ENCODE results near the gene AJM1.
"Not testable (repeated sequence)": the region's sequence is repeated elsewhere in the genome, so short reads cannot be mapped to it uniquely, and the experiment has no call there.

The AJM1 gene

DNA sequence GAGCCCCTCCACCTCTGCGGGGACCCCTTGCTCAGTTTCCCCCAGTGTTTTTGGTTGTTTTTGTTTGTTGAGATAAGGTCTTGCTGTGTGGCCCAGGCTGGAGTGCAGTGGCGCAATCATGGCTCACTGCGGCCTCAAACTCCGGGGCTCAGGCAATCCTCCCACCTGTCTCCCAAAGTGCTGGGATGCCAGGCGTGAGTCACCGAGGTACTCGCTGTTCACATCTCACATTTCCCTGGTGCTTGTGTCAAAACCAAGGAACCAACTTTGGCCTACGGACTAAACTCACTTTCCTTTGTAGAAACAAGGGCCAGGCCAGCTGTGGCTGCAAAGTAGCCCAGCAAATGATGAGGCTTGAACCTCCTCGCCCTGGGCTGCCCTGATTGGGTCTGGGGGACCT, 9.7 kb upstream of the AJM1 start:
- DNase-seq, result no peak

DNA sequence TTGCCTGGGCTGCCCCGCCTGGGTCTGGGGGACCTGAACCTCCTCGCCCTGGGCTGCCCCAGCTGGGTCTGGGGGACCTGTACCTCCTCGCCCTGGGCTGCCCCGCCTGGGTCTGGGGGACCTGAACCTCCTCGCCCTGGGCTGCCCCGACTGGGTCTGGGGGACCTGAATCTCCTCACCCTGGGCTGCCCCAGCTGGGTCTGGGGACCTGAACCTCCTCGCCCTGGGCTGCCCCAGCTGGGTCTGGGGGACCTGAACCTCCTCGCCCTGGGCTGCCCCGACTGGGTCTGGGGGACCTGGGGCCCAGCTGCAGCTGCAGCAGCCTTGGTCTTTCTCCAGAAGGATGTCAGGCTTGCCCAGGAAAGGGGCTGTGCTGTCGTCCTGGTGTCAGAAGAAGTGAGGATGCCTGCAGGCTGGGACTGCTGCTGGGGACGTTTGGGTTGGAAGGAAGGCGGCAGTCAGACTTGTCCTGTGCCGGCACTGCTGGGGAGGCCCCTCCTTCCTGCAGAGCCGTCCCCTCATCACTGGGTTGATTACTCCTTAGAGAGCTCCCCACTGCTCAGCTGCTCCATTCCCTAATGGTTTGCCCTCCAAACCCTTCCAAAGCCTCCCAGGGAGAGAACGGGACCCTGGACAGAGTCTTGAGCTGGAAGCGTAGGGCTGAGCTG, 8.8 kb upstream of the AJM1 start:
- DNase-seq, result not testable (repeated sequence)

DNA sequence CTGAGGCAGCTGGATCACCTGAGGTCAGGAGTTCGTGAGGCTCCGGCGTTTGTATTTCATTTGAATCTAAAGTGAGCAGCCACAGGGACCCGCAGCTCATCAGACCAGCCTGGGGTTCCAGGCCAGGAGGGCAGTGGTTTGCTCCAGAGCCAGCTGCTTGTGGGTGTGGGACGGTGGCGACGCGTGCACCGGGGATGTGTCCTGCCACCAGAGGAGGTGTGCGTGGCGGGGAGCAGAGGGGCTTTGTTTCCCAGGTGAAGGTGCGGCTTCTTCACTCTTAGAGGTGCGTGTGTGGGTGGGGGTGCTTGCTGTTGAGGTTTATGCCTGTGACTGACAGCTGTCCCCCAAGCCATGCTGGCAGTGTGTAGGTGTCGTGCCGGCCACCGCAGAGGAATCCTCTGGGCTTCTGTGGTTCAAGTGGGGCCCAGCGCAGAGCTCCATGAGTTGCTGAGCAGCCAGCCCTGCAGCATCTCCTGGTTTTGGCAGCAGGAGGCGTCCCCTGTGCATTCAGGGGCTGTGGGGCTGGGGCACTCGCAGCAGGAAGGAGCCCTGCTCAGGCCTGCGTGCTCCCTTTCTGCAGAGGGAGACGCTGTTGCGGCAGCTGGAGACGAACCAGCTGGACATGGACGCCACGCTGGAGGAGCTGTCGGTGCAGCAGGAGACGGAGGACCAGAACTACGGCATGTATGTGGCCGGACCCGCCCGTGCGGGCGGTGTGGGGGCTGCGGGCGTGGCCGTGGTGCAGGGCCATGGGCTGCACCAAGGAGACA, 6.9 kb upstream of the AJM1 start:
- no peak for DNase-seq

DNA sequence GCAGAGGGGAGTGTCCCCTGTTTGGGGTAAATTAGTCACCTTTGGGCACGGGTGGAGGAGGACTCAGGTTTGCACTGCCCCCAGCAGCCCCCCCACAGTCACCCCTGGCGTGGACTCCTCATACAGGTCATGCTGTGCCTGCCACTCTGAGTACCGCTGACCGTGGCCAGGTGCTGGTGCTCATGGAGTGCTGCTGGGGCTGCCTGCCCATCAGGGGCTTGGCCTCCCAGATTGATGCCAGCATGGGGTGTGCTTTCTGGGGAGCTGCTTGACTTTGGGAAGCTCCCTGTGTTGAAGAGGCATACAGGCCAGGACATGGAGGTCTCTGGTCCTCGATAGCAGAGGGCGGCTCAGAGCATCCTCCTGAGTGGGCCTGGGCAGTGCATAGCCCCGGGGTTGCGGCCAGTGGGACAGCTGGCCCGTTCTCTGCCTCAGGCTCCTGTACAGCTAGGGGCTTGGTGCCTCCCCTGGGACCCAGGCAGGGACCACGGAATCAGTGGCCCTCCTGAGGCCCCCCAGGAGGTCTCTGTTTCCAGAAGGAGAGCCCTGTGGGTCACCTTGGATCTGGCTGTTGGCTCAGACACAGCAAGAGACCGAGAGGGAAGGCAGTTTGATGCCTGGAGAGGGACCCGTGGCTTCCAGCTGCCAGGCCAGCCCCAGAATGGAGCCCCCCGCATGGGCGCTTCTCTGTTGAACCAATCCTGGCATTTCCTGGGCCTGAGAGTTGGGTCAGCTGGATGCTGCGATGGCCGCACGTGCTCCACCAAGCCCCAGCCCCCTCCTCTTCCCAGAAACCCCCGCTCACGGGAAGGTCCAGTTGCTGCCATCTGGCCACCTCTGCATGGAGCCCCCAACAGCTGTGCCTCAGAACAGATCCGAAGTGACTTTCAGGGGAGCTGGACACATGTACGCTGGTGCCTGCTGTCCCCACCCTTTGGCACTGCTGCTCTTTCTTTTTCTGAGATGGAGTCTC, 6.1 kb upstream of the AJM1 start:
- DNase-seq, result no peak

DNA sequence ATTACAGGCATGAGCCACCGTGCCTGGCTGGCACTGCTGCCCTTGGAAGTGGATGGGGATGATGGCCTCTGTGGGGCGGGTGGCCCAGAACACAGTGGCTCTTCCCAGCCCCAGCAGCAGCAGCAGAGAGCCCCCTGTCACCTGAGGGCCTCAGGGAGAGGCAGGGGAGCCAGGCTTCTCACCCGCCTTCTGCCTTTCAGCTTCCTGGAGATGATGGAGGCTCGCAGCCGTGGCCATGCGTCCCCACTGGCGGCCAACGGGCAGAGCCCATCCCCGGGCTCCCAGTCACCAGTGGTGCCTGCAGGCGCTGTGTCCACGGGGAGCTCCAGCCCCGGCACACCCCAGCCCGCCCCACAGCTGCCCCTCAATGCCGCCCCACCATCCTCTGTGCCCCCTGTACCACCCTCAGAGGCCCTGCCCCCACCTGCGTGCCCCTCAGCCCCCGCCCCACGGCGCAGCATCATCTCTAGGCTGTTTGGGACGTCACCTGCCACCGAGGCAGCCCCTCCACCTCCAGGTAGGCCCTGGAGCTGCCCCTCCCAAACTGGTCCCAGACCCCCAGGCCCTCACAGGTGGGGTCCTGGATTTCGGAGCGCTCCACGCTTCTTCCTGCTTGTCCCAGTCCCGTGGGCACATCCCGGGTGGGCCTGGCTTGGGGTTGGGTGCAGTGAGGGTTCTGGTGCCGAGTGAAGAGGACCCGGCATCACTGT, 5.0 kb upstream of the AJM1 start:
- DNase-seq, result no peak

DNA sequence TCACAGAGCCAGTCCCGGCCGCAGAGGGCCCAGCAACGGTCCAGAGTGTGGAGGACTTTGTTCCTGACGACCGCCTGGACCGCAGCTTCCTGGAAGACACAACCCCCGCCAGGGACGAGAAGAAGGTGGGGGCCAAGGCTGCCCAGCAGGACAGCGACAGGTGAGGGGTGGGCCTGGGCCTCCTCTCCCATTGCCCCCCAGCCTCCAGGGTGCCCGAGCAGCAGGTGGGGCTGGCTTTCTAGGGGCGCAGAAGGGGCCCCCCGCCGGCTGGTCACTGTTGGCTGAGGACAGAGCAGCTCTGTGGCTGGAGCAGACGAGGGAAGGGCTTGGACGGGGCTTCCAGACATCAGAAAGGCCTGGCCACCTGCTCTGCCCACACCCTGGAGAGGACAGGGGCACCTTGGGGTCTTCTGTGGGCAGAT, 4.4 kb upstream of the AJM1 start:
- not testable (repeated sequence) for DNase-seq

DNA sequence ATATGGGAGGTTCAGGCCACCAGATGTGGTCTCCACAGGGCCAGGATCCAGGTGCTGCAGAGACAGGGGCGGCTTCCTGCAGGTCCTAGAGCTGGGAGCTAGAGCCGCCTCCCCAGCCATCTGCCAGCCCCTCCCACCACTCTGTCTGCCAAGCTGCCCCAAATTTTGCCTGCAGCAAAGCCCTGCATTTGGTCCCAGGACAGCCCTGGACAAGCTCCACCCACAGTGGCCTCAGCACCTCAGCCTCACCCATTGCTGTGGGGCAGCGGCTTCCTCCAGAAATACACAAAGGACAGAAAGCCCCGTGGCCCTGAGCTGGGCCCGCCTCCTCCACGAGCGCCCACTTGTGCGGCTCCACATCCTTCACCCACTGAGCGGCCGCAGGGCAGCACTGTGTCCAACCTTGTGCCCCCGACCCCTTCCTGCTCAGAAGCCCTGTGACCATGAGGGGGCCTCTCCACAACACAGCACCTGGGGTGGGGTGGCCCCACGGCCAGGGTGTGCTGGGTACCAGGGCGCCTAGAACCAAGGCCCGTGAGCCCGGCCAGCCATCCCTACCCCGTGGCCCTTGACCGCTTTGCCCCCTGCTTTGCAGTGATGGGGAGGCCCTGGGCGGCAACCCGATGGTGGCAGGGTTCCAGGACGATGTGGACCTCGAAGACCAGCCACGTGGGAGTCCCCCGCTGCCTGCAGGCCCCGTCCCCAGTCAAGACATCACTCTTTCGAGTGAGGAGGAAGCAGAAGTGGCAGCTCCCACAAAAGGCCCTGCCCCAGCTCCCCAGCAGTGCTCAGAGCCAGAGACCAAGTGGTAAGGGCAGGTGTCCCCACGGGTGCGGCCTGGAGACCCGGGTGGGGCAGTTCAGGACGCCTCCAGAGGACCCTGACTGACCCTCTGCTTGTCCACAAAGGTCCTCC, 3.7 kb upstream of the AJM1 start:
- no peak for DNase-seq

DNA sequence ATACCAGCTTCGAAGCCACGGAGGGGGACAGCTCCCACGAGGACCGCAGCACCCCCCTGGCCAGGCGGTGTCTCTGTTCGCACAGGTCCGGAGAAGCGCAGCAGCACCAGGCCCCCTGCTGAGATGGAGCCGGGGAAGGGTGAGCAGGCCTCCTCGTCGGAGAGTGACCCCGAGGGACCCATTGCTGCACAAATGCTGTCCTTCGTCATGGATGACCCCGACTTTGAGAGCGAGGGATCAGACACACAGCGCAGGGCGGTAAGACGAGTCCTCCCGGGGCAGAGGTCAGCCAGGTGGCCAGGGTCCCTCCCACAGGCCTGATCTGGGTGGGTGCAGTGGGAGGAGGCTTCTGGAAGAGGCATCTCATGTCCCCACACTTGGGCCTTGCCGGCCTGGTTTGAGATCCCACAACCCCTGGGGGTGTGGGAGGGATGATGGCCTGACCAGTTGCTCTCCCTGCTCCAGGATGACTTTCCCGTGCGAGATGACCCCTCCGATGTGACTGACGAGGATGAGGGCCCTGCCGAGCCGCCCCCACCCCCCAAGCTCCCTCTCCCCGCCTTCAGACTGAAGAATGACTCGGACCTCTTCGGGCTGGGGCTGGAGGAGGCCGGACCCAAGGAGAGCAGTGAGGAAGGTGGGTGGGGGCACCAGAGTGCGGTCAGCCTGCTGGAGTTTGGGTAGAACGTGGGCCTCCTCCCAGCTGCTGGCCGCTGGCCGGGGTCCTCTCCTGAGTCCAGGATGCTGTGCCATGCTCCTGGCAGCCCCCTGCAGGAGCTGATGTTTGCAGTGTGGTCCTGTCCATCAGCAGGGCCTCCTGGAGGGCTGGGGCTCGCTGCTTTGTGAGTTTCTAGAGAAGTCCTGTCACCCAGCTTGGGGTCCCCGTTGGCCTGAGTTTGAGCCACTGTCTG, 2.8 kb upstream of the AJM1 start:
- no peak for DNase-seq

DNA sequence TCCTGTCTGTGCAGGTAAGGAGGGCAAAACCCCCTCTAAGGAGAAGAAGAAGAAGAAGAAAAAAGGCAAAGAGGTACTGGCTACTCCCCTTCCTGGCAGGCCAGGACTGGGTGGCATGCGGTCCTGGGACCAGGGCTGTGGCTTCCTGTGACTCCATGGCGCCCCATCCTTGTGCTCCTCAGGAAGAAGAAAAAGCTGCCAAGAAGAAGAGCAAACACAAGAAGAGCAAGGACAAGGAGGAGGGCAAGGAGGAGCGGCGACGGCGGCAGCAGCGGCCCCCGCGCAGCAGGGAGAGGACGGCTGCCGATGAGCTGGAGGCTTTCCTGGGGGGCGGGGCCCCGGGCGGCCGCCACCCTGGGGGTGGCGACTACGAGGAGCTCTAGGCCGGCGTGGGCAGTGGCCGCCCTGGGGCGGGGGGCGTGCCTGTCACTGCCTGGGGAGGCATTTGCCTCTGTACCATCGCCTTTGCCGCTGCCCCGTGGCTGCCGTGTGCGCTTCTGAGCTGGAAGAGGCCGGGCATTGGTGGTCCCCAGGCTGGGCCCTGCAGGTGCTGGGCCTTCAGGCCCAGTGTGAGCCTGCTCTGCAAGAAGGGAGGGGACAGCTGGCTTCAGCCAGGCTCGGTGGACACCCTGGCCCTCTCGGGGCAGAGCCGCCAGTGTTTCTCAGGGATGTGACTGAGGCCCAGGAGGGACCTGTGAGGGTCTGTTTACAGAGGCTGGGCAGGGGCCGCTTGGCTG, 2.0 kb upstream of the AJM1 start:
- no peak for DNase-seq

DNA sequence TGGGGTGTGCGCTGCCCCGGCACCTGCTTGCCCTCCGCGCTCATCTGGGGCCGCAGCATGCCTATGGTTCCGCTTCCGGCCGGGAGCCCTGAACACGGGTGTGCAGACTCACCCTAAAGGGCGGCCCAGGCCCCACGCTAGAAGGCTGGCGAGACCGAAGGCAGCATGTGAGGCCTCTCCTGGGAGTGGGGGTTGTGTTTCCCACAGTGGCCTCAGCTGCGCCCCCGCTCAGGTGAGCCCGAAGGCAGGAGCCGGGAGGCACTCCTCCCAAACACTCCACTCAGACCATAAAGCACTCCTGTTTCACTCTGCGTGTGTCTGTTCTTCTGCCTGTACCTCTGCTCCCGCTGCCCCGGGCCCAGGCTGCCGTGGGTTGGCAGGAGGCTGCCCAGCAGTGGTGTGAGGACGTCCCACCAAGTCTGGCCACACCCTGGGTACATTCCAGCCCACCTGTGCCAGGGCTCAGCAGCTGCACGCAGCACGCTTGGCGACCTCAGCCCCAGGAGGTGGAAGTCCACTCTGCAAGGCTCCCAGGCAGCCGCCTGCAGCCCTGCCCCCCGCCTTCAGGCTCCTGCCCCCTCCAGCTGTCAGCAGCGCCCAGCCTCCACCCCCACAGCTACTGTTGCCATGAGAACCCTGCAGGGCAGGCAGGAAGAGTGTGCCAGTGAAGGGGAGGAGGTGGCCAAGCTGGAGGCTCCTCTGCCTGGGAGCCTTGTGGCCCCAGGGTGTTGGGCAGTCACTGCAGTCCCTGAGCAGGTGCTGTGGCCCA, 1.2 kb upstream of the AJM1 start:
- no peak for DNase-seq

DNA sequence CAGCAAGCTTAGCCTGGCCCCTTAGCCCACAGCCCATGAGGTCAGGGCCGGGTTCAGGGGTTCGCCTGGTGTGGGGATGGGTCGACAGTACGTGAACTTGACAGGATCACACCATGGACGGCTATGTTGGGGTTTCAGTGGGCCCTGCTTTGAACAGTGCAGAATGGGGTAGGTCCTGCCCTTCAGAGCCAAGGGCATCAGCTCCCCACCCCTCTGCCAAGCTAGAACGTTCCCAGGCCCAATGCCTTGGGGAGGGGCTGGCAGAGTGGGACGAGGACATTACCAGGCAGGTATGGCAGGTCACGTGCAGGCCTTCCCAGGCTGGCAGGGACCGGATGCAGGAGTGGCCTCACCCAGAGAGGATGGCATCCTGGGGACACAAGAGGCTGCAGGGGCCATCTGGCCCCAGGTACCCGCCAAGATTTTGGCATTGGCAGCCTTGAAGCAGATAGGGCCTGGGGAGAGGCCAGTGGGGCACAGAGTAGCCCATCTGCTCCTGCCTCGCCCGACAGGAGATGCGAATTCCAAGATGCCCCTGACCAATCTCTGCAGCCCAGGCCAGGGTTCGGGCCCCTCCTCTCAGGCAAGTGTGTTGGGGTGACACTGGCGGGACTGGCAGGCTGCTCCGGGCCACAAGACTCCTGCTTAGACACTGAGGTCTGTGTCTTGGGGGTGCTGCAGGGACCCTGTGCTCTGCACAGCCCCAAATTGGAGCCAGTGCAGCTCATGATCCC, 465 bp upstream of the AJM1 start:
- DNase-seq, result not testable (repeated sequence)

DNA sequence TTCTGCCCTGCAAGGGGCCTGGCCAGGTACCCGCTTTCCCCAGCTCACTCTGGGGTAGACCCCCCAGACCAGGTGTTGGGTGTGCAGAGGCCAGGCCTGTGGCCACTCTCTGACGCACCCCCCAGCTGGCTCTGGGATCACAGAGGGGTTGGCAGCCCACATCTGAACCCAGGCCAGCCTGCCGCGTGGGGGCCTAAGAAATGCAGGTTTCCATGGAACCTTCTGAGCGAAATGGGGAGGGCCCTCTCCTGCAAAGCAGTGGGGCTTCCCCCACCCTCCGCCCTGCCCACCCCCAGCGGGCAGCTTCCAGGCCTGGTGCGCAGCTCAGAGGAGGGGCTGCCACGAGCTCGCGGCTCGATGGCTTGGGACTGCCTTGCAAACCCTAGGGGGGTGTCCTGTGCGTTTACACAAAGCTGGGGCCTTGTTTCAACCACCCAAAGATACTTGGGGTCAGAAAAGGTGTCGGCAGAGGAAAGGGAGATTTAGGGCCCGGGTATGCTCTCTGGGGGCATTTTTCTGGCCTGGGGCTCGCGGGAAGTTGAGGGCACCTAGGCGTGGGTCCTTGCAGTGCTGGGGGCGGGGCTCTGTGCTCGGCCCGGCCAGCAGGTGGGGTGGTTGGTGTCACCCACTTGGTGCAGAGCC, 1.0 kb downstream of the AJM1 start:
- not testable (repeated sequence) for DNase-seq

DNA sequence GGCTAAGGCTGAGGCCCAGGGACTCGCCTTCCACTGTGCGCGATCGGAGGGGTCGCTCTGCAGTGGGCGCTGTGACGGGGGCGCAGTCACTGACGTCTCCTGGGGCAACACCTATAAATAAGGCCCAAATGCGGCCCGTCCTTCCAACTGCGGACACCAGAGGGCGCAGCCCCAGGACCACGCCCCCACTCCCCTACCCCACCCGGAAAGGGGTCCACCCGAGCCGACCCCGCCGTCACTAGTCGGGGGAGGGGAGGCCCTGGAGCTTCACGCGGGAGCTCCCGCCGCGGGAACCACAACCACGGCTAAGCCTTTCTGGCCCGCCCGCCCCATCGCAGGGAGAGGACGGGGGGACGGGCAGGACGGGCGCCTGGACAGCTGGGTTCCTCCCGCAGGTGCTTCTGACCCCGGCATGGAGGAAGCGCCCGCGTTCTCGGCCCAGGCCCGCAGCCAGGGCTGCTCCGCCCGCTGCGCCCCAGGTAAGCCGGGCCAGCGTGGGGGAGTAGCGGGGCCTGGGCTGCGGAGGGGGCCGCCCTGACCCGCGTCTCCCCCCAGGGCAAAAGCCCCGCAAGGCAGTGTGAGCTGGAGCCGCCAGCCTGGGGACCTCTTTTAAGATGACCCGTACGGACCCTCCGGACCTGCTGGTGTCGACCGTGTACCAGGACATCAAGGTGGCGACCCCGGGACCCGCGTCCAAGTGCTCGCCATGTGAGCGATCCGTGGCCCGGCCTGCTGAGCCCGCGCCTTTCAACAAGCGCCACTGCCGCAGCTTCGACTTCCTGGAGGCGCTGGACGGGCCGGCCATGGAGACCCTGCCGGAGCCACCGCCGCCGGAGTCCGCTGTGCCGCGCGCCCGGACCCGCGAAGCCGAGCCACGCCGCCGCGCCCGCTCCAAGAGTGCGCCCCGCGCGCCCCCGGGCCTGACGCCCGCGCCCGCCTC, 1.8 kb downstream of the AJM1 start:
- not testable (repeated sequence) for DNase-seq

DNA sequence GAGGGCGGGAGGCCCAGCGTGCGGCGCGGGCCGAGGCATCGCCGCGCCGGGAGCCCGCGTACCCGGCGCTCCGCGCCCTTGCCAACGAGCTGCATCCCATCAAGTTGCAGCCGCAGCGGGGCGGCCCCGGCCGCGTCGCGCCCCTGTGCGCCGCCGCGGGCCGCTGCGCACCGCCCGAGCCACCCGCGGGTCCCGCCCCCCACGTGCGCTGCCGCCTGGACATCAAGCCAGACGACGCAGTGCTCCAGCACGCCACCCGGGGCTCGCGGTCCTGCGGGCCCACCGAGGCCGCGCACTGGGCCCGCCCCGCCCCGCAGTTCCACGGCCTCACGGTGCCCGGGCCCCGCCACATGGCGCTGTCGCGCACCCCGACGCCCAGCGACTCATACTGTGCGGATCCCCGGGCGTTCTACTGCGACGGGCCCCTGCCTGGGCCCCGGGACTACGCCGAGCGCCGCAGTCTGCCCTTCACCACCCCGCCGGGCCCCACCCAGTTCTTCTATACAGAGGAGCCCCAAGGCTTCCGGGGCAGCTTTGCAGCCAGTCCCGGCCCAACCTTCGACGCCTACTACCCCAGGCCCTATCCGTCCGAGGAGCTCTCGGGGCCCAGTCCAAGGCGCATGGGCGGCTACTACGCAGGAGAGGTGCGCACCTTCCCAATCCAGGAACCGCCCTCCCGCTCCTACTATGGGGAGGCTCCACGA, 2.6 kb downstream of the AJM1 start:
- no peak for DNase-seq

DNA sequence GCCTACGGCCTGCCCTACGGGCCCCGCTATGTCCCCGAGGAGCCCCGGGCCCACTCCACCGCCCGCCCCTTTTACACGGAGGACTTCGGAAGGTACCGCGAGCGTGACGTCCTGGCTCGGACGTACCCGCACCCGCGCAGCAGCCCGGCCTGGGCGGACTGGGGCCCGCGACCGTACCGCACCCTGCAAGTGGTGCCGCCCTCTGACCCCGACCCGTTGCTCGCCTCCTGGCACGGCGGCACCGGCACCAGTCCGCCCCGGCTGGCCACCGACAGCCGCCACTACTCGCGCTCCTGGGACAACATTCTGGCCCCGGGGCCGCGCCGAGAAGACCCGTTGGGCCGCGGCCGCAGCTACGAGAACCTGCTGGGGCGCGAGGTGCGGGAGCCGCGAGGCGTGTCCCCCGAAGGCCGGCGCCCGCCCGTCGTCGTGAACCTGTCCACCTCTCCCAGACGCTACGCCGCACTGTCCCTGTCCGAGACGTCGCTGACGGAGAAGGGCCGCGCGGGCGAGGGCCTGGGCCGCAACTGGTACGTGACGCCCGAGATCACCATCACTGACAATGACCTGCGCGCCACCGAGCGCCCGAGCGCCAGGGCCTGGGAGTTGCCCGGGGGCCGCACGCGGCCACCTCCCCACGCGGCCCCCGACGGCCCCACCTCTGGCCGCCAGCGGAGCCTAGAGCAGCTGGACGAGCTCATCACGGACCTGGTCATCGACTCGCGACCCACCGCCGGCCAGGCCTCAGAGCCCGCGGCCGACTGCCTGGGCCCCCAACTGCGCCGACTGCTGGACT, 3.4 kb downstream of the AJM1 start:
- no peak for DNase-seq

Data from NK-92 treated with Interleukin-12 subunit alpha and Interleukin-12 subunit beta, amount 100 ng/mL, for 24 hours (cell line).